Activated naive CD4-positive, alpha-beta T cell (primary cell): ENCODE results near the gene ACAP1.
A peak's percentile ranks its signal among the peaks of the same experiment; 100 is the strongest.

Experiments used
- DNase-seq, 4 experiments: peaks; one replicate each; lab custom pipeline; 2025; lab: John Stamatoyannopoulos, UW

Gene ACAP1

GRCh38 chr17:7336240-7337175 lies at the start of gene ACAP1:
Gene ACAP1 (plus strand): TSS chr17:7336529. CDS start chr17:7336735, 206 bp downstream.
- peak; percentile 36 to 89 (median 66) for DNase-seq

- no peak for DNase-seq
Measured at GRCh38 chr17:7289256-7290032, 46.9 kb upstream of the ACAP1 start.

- DNase-seq, result no peak
Measured at GRCh38 chr17:7290166-7290565, 46.2 kb upstream of the ACAP1 start.

- DNase-seq, result no peak
Measured at GRCh38 chr17:7290685-7291084, 45.6 kb upstream of the ACAP1 start.

- DNase-seq, result no peak
Measured at GRCh38 chr17:7292194-7292593, 44.1 kb upstream of the ACAP1 start.

GRCh38 chr17:7292729-7293128 lies 43.6 kb upstream of the ACAP1 start:
- no peak for DNase-seq

GRCh38 chr17:7293159-7293558 lies 43.2 kb upstream of the ACAP1 start:
- DNase-seq, result no peak

GRCh38 chr17:7293816-7294613 lies 42.3 kb upstream of the ACAP1 start:
- DNase-seq, result no peak

GRCh38 chr17:7294614-7295153 lies 41.6 kb upstream of the ACAP1 start, which contains the start of gene YBX2:
Gene YBX2 (minus strand): TSS chr17:7294639. CDS start chr17:7294500, 139 bp downstream.
- peak; percentile 25 to 62 (median 36) for DNase-seq

GRCh38 chr17:7295230-7296180 lies 40.8 kb upstream of the ACAP1 start:
- DNase-seq, result no peak

GRCh38 chr17:7296189-7296861 lies 40.0 kb upstream of the ACAP1 start:
- peak in 3 of 4 experiments; percentile 21 to 63 (median 48) for DNase-seq

GRCh38 chr17:7304179-7304578 lies 32.1 kb upstream of the ACAP1 start:
- no peak for DNase-seq

- DNase-seq, result peak; percentile 100
Measured at GRCh38 chr17:7306911-7307685, 29.2 kb upstream of the ACAP1 start, which contains the start of gene EIF5A. Gene EIF5A (plus strand): TSS chr17:7307628. CDS start chr17:7309636, 2,008 bp downstream.

- peak; percentile 46 to 63 (median 51) for DNase-seq
Measured at GRCh38 chr17:7307686-7308624, 28.4 kb upstream of the ACAP1 start.

GRCh38 chr17:7308625-7309433 lies 27.5 kb upstream of the ACAP1 start:
- peak; percentile 58 to 76 (median 66) for DNase-seq

- no peak for DNase-seq
Measured at GRCh38 chr17:7309628-7310027, 26.7 kb upstream of the ACAP1 start.
